Calu3 (cell line): Measurements from ENCODE around the gene RAB1B. TPM values are rescaled to one million over a fixed set of nuclear protein-coding genes. Genes with fewer than 3 reads are reported as not detected.
A peak's percentile ranks its signal among the peaks of the same experiment; 100 is the strongest.
"Not testable (repeated sequence)": the region's sequence is repeated elsewhere in the genome, so short reads cannot be mapped to it uniquely, and the experiment has no call there.

ENCODE experiments used
- BruUV-seq: library from RNA; stranded (reverse); fragments of 400-500 nt; replicated peaks from 2 replicates; lab custom pipeline; 2021; lab: Mats Ljungman, UMichigan
- CTCF ChIA-PET: fragments of 300-600 bp; sonication (Branson Sonifier 250); formaldehyde crosslinking; loops from one replicate; lab custom pipeline; 2022; ENCODE audit warnings: antibody characterized with exemption; lab: Charles Lee
- DNase-seq: peaks from one replicate; pipeline ENCODE4 v3.0.0; 2022
- H3K27ac Mint-ChIP-seq: one replicate; pipeline ENCODE4 v1.8.0; 2022; ENCODE audit warnings: mixed read lengths; ENCODE audit not compliant: unreplicated experiment
- H3K27me3 Mint-ChIP-seq: one replicate; pipeline ENCODE4 v1.8.0; 2022; ENCODE audit warnings: mixed read lengths; ENCODE audit not compliant: unreplicated experiment
- H3K36me3 Mint-ChIP-seq: one replicate; pipeline ENCODE4 v1.8.0; 2022; ENCODE audit warnings: mild to moderate bottlenecking, moderate library complexity, mixed read lengths; ENCODE audit not compliant: insufficient read depth, unreplicated experiment
- H3K4me1 Mint-ChIP-seq: one replicate; pipeline ENCODE4 v1.8.0; 2022; ENCODE audit warnings: mild to moderate bottlenecking, low read depth, mixed read lengths; ENCODE audit not compliant: unreplicated experiment
- H3K4me3 Mint-ChIP-seq: one replicate; pipeline ENCODE4 v1.8.0; 2022; ENCODE audit warnings: mild to moderate bottlenecking, low read depth, moderate library complexity, mixed read lengths; ENCODE audit not compliant: unreplicated experiment
- H3K9me3 Mint-ChIP-seq: one replicate; pipeline ENCODE4 v1.8.0; 2022; ENCODE audit warnings: low read depth, mixed read lengths; ENCODE audit not compliant: unreplicated experiment
- intact Hi-C: fragments of 100-400 bp; cut with micrococcal nuclease; formaldehyde crosslinking; loops from one replicate; pipeline ENCODE4 v1.10.0; 2022; ENCODE audit not compliant: unreplicated experiment
- total RNA-seq: library from RNA; stranded (reverse); gene quantifications from 2 replicates; pipeline ENCODE4 v1.2.3, GENCODE V29; 2022
- TF ChIP-seq, protein P1 (sequence below): fragments of 200-600 bp; IDR thresholded peaks from one replicate; pipeline ENCODE4 v1.8.0; 2022; ENCODE audit warnings: antibody characterized with exemption; ENCODE audit not compliant: unreplicated experiment

The RAB1B gene
- total RNA-seq, 1 experiment from 2014 or later = 144 TPM

DNA sequence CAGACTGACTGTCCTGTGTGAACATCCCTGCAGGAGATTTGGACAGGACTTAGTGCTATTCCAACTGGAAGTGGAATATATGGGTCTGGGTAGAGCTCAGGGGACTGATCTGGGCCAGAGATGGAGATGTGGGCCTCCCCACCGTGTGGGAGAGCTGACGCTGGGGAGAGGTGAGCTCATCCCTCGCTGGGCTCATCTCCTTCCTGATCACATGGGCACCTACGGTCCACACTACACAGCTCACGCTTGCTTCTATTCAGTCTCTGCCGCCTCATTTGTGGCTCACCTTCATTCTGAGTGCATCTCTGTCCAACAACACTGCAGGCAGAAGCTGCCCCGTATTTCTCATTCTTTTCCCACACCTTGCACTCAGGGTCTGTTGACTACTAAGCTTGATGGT, 16.6 kb upstream of the RAB1B start:
- no peaks in the 10 kb centered on the region for H3K27me3 Mint-ChIP-seq
- H3K36me3 Mint-ChIP-seq = peaks cover 3% of the 10 kb centered on the region
- no TSS peak for BruUV-seq
- CTCF ChIA-PET = interaction anchor here (1.2 to 1.7 kb wide), 2 partner anchors 15 to 29 kb away, joined by 4 to 8 read pairs; no protein-coding TSS in a partner anchor
- H3K27ac Mint-ChIP-seq = peak overlapping the region; percentile 27
- H3K4me3 Mint-ChIP-seq = no peak overlapping the region
- H3K9me3 Mint-ChIP-seq = no peaks in the 10 kb centered on the region
- intact Hi-C loops = no loop called here
- H3K4me1 Mint-ChIP-seq = peaks cover 4% of the 10 kb centered on the region
- DNase-seq = no peak
- TF ChIP-seq, protein P1, sequence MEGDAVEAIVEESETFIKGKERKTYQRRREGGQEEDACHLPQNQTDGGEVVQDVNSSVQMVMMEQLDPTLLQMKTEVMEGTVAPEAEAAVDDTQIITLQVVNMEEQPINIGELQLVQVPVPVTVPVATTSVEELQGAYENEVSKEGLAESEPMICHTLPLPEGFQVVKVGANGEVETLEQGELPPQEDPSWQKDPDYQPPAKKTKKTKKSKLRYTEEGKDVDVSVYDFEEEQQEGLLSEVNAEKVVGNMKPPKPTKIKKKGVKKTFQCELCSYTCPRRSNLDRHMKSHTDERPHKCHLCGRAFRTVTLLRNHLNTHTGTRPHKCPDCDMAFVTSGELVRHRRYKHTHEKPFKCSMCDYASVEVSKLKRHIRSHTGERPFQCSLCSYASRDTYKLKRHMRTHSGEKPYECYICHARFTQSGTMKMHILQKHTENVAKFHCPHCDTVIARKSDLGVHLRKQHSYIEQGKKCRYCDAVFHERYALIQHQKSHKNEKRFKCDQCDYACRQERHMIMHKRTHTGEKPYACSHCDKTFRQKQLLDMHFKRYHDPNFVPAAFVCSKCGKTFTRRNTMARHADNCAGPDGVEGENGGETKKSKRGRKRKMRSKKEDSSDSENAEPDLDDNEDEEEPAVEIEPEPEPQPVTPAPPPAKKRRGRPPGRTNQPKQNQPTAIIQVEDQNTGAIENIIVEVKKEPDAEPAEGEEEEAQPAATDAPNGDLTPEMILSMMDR = no peak

DNA sequence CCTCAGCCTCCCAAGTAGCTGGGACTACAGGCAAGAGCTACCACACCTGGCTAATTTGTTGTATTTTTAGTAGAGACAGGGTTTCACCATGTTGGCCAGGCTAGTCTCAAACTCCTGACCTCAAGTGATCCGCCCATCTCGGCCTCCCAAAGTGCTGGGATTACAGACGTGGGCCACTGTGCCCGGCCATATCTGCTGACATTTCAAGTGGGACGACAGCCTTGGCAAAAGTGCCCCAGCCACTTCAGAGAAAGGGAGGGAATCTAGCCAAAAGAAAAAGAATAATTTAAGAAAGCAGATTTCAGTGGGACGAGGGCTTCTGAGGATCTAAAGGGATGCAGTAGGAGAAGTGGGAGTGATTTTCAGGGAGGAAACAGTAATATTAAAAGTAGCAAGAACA, 15.4 kb upstream of the RAB1B start:
- H3K27me3 Mint-ChIP-seq, DNase-seq, H3K27ac Mint-ChIP-seq, H3K9me3 Mint-ChIP-seq, BruUV-seq, intact Hi-C loops, H3K4me3 Mint-ChIP-seq, H3K4me1 Mint-ChIP-seq: not testable (repeated sequence)
- H3K36me3 Mint-ChIP-seq = peaks cover 16% of the 10 kb centered on the region
- CTCF ChIA-PET = interaction anchor here (0.7 to 1.7 kb wide), 2 partner anchors 15 to 31 kb away, joined by 4 to 8 read pairs; no protein-coding TSS in a partner anchor

DNA sequence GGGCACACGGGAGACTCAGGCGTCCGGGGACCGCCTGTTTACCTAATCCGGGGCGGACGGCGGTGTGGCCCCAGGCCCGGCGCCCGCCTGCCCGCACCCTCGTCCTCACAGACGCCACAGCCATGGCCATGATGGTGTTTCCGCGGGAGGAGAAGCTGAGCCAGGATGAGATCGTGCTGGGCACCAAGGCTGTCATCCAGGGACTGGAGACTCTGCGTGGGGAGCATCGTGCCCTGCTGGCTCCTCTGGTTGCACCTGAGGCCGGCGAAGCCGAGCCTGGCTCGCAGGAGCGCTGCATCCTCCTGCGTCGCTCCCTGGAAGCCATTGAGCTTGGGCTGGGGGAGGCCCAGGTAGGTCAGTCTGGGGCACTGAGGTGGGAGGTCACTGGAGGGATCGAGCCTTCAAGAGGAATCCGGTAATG, 10.0 kb upstream of the RAB1B start:
- H3K27ac Mint-ChIP-seq = no peak overlapping the region
- BruUV-seq = no TSS peak
- intact Hi-C loops = no loop called here
- no peaks in the 10 kb centered on the region for H3K27me3 Mint-ChIP-seq
- H3K36me3 Mint-ChIP-seq = peaks cover 55% of the 10 kb centered on the region
- peaks cover 19% of the 10 kb centered on the region for H3K4me1 Mint-ChIP-seq
- no peak for DNase-seq
- CTCF ChIA-PET = interaction anchor here (0.7 kb wide), 1 partner anchor 9 kb away, joined by 3 read pairs; no protein-coding TSS in a partner anchor
- H3K9me3 Mint-ChIP-seq = no peaks in the 10 kb centered on the region
- peak overlapping the region; percentile 77 for H3K4me3 Mint-ChIP-seq
- TF ChIP-seq, protein P1 = no peak

DNA sequence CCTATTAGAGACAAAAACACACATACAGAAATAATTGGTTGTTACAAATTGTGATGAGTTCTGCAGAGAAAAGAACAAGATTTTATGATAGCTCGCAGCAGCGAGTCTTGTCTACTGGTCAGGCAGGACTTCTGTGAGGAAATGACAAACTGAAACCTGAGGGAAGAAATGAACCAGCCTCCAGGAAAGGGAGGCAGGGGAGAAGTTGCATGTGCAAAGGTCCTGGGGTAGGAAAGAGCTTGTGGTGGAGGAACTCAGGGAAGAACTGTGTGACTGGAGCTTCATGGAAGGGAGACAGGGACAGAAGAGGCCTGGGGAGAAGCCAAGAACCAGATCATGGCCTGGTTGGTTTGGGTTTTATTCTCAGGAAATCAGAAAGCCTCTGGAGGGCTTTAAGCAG, 9.2 kb upstream of the RAB1B start:
- CTCF ChIA-PET = no interaction called here
- no peaks in the 10 kb centered on the region for H3K9me3 Mint-ChIP-seq
- no peak for DNase-seq
- H3K4me3 Mint-ChIP-seq = no peak overlapping the region
- H3K27ac Mint-ChIP-seq = no peak overlapping the region
- intact Hi-C loops = no loop called here
- H3K4me1 Mint-ChIP-seq = peaks cover 19% of the 10 kb centered on the region
- peaks cover 58% of the 10 kb centered on the region for H3K36me3 Mint-ChIP-seq
- TSS peak; percentile 58 for BruUV-seq
- TF ChIP-seq, protein P1 = no peak
- no peaks in the 10 kb centered on the region for H3K27me3 Mint-ChIP-seq

DNA sequence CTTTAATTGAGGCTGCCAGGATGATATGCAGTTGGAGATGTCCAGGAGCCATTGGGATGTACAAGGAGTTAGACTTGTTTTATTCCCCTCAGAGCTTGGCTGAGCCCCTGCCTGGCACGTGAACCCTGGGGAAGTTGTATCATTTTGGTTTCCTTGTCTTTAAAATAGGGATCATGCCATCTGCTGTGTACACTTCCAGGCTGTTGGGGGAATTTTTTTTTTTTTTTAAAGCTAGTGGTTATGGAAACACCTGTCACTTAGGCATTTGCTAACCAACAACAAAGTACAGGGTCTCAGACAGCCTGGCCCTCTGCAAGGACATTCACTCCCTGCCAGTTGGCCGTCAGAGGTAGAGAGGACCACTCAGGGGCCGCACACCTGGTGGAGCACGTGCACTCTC, 8.5 kb upstream of the RAB1B start:
- H3K27me3 Mint-ChIP-seq = no peaks in the 10 kb centered on the region
- BruUV-seq = no TSS peak
- TF ChIP-seq, protein P1 = no peak
- no peaks in the 10 kb centered on the region for H3K9me3 Mint-ChIP-seq
- H3K27ac Mint-ChIP-seq = no peak overlapping the region
- peaks cover 64% of the 10 kb centered on the region for H3K36me3 Mint-ChIP-seq
- no peak overlapping the region for H3K4me3 Mint-ChIP-seq
- intact Hi-C loops = no loop called here
- peaks cover 19% of the 10 kb centered on the region for H3K4me1 Mint-ChIP-seq
- DNase-seq = no peak
- CTCF ChIA-PET = no interaction called here
